ENCODE results near the gene GADD45B.
"Not testable (repeated sequence)": the region's sequence is repeated elsewhere in the genome, so short reads cannot be mapped to it uniquely, and the experiment has no call there.

The GADD45B gene

DNA sequence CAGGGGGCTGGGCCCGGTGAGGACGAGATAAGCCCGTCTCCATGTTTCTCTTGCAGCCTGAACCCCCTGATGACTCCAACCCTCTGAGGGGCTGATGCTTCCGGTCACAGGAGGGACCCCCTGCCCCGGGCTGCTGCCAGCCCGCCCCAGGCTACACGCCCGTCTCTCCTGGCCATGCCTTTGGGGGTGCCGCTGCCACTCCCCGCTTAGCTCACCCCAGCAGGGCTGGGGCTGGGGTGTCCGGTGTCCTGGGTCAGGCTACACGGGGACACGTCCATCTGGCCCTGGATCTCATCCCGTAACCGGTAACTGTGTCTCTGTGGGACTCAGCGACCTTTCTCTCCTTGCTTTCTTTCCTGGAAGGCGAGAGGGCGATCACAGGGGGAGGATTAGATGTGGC is 40.8 kb downstream of the GADD45B start:
- DNase-seq, result no peak
- no peak for ATAC-seq

DNA sequence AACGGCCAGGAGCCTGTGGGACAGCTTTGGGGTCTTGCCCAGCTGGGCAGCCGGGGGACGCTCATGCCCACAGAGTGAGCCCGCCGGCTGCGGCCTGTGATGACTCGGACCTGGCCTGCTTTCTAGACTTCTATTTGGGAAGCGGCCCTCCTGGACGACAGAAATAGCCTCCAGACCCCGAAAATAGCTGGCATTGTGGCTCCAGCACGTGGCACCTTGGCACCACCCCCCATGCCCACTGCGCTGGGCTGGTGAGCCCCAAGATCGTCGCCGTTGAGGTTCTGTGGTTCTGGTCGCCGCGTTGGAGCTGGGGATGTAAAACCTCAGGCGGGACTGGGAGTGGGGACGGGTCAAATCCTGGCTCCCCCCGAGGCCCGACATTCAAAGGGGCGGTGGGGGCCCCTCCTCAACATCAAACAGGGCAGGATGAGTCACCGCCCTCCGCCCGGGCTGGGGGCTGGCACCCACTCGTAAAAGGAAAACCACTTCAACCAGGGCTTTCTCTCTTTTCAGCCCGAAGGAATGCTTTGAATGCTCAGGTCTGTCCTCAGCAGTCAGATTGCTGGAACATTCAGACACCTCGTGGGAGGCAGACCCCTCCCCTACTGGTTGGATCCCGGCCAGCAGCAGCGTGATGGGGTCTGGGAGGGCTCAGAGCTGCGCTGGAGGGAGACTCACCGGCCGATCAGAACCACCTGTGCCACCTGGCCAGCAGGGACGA is 42.1 kb downstream of the GADD45B start:
- DNase-seq (no peak), ATAC-seq (peak; percentile 28)

- DNase-seq, ATAC-seq: not testable (repeated sequence)
These were observed 42.9 kb downstream of the GADD45B start for GRCh38 chr19:2518856-2519255.

GRCh38 chr19:2519482-2519881 is 43.6 kb downstream of the GADD45B start:
- ATAC-seq (no peak), DNase-seq (no peak)

- ATAC-seq, result no peak
These were observed 47.8 kb downstream of the GADD45B start for GRCh38 chr19:2523630-2524311.

DNA sequence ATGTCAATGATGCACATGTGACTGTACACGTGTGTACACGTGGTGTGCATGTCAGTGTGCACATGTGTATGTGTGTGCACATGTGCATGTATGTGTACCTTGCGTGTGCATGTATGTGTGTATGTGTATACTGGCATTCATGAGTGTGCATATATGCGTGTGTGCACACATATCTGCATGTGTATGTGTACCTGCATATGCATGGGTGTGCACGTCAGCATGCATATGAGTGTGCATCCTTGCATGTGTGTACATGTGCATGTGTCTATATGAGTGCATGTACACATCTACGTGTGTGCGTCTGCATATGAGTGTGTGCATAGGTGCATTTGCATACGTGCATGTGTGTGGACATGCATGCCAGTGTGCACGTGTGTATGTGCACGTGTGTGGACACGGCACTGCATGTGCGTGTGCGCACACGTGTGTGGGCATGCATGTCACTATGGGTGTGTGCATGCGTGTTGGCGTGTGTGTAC is 48.5 kb downstream of the GADD45B start:
- ATAC-seq, result no peak
- no peak for DNase-seq

More at GRCh38 chr19:2523630-2524311, 47.8 kb downstream of the GADD45B start:
- no peak for DNase-seq

DNA sequence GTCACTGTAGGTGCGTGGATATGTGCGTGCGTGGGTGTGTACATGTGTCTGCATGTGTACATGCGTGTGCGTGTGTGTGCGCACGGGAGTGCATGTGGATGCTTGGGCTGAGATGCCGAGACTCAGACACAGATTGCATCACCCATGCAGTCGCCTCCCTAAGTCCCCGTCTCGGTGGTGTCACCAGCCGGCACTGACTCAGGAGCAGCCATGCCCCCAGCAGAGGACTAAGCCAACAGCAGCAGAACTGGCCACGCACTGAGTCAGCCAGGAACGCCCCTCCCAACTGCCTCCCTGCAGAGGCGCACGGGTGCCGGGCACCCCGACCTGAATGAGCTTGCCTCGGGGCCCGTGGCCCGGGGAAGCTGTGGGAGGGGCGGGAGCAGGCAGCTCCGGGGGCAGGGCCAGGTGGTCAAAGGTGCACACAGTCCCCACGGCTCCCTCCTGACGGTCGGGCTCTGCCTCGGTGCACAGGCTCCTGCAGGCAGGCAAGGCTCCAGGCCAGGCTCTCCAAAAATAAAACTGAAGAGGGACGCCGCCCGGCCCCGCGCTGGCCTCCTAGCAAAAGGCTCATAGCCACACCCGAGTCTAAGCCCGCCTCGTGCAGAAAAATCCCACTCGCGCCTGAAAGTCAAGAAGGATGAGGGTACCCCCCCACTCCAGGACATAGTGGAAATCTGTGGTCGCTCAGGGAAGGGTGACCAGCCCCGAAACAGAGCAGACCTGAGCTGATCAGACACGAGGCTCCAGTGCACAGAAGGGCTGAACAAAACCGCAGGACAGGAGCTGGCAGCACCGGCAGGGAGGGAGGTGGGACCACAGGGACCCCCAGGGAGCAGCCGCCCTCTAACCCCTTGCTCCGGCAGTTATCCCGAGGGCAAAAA is 49.2 kb downstream of the GADD45B start:
- ATAC-seq, result no peak
- no peak for DNase-seq

GRCh38 chr19:2527171-2527570 is 51.2 kb downstream of the GADD45B start:
- DNase-seq, result no peak
- no peak for ATAC-seq

- no peak for ATAC-seq
- no peak for DNase-seq
These were observed 51.8 kb downstream of the GADD45B start for GRCh38 chr19:2527686-2528085.

All from stimulated activated naive CD8-positive, alpha-beta T cell treated with anti-CD3 and anti-CD28 coated beads, Interleukin-15, Interleukin-2, amounts not matched to agents 100 U/mL and 50 U/mL, for 24 hours (primary cell).